Measurements from ENCODE around the gene LARP4B. TPM values are rescaled to one million over a fixed set of nuclear protein-coding genes. Genes with fewer than 3 reads are reported as not detected.

LARP4B gene
- total and polyA plus RNA-seq, 2 experiments from 2014 or later, result 18.3 to 52.3 TPM

DNA sequence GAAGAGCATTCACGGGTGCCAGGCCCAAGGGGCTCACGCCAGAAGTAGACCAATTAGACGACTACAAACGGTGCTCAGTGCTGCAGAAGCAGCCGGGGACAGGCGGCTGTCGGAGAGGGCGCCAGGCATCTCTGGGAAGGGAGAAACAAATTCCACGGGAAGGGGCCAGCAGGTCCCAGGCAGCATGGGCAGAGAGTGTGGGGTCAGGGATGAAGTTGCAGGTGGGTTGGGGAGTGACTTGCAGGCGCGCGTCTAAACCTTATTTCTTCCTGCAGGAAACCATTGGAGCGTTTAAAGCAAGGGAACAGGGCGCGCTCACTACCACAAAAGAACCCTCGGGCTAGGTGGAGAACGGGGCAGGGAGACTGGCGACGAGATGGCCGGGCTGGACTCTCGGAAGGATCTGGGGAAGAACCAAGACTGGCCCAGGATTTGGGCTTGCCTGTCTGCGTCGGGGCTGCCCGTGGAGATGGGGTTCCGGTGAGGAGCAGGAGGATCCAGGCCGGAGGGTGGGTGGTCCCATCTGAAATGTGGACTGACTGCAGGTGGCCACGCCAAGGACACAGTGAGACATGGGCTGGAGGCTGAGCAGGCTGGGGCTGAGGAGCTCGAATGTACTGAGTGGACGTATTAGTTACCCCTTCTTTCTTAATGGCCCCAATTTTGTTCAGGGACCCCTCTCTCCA lies 125.7 kb downstream of the LARP4B start:
- H3K79me2 ChIP-seq (replicated peaks; ENCODE audit: insufficient read depth), result no peaks in the 10 kb centered on the region
- H3K4me1 Mint-ChIP-seq, result peaks cover 9% of the 10 kb centered on the region; the same call in 2 of the 3 replicates
- H2AFZ ChIP-seq, result no peak overlapping the region
- DNase-seq (ENCODE audit: low spot score), result peak; percentile 19
- peaks cover 35% of the 10 kb centered on the region for H3K36me3 Mint-ChIP-seq (ENCODE audit: low read depth)
- no peak overlapping the region for H3K4me3 Mint-ChIP-seq
- H3K4me2 ChIP-seq, result no peak overlapping the region
- H3K27me3 Mint-ChIP-seq (ENCODE audit: insufficient read depth, low read depth, poor library complexity), result peaks cover 25% of the 10 kb centered on the region
- H3K27me3 ChIP-seq (ENCODE audit: insufficient read depth), result no peaks in the 10 kb centered on the region
- no peaks in the 10 kb centered on the region for H3K9me2 ChIP-seq (ENCODE audit: insufficient read depth)
- H4K20me1 ChIP-seq (replicated peaks; ENCODE audit: insufficient read depth), result no peaks in the 10 kb centered on the region; the same call in 1 of the 2 replicates
- H3K27ac ChIP-seq (ENCODE audit: low read depth), result no peak overlapping the region
- H3K27ac Mint-ChIP-seq, result peak overlapping the region; percentile 23; the same call in 1 of the 2 replicates
- ATAC-seq, result peak; percentile 9; the same call in 2 of the 3 replicates
- H3F3A ChIP-seq (replicated peaks; ENCODE audit: low read depth), result no peaks in the 10 kb centered on the region
- no peak overlapping the region for H3K4me3 ChIP-seq
- no peaks in the 10 kb centered on the region for H3K9me3 Mint-ChIP-seq
- peaks cover 7% of the 10 kb centered on the region for H3K36me3 ChIP-seq (ENCODE audit: insufficient read depth)
- TF ChIP-seq CREB1 (CRISPR knock-in tag; IDR thresholded peaks at IDR 0.05; ENCODE audit: low read depth) (no peak), NANOG (IDR thresholded peaks at IDR 0.05; ENCODE audit: borderline replicate concordance) (no peak), EZH2phosphoT487 (IDR thresholded peaks at IDR 0.05; ENCODE audit: unreplicated experiment) (no peak), POLR2AphosphoS5 (IDR thresholded peaks at IDR 0.05; ENCODE audit: low read depth) (no peak), ZNF114 (CRISPR knock-in tag; IDR thresholded peaks at IDR 0.05) (no peak), STAT1 (IDR thresholded peaks at IDR 0.05; ENCODE audit: unreplicated experiment) (no peak), JUNB (IDR thresholded peaks at IDR 0.05; ENCODE audit: unreplicated experiment) (no peak), ZNF331 (CRISPR knock-in tag; IDR thresholded peaks at IDR 0.05; ENCODE audit: low read depth) (no peak), EZH2 (IDR thresholded peaks at IDR 0.05; ENCODE audit: low read depth, unreplicated experiment) (no peak)
- TF ChIP-seq, protein P1, sequence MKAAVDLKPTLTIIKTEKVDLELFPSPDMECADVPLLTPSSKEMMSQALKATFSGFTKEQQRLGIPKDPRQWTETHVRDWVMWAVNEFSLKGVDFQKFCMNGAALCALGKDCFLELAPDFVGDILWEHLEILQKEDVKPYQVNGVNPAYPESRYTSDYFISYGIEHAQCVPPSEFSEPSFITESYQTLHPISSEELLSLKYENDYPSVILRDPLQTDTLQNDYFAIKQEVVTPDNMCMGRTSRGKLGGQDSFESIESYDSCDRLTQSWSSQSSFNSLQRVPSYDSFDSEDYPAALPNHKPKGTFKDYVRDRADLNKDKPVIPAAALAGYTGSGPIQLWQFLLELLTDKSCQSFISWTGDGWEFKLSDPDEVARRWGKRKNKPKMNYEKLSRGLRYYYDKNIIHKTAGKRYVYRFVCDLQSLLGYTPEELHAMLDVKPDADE (IDR thresholded peaks at IDR 0.05), result no peak
- TF ChIP-seq, protein P2, sequence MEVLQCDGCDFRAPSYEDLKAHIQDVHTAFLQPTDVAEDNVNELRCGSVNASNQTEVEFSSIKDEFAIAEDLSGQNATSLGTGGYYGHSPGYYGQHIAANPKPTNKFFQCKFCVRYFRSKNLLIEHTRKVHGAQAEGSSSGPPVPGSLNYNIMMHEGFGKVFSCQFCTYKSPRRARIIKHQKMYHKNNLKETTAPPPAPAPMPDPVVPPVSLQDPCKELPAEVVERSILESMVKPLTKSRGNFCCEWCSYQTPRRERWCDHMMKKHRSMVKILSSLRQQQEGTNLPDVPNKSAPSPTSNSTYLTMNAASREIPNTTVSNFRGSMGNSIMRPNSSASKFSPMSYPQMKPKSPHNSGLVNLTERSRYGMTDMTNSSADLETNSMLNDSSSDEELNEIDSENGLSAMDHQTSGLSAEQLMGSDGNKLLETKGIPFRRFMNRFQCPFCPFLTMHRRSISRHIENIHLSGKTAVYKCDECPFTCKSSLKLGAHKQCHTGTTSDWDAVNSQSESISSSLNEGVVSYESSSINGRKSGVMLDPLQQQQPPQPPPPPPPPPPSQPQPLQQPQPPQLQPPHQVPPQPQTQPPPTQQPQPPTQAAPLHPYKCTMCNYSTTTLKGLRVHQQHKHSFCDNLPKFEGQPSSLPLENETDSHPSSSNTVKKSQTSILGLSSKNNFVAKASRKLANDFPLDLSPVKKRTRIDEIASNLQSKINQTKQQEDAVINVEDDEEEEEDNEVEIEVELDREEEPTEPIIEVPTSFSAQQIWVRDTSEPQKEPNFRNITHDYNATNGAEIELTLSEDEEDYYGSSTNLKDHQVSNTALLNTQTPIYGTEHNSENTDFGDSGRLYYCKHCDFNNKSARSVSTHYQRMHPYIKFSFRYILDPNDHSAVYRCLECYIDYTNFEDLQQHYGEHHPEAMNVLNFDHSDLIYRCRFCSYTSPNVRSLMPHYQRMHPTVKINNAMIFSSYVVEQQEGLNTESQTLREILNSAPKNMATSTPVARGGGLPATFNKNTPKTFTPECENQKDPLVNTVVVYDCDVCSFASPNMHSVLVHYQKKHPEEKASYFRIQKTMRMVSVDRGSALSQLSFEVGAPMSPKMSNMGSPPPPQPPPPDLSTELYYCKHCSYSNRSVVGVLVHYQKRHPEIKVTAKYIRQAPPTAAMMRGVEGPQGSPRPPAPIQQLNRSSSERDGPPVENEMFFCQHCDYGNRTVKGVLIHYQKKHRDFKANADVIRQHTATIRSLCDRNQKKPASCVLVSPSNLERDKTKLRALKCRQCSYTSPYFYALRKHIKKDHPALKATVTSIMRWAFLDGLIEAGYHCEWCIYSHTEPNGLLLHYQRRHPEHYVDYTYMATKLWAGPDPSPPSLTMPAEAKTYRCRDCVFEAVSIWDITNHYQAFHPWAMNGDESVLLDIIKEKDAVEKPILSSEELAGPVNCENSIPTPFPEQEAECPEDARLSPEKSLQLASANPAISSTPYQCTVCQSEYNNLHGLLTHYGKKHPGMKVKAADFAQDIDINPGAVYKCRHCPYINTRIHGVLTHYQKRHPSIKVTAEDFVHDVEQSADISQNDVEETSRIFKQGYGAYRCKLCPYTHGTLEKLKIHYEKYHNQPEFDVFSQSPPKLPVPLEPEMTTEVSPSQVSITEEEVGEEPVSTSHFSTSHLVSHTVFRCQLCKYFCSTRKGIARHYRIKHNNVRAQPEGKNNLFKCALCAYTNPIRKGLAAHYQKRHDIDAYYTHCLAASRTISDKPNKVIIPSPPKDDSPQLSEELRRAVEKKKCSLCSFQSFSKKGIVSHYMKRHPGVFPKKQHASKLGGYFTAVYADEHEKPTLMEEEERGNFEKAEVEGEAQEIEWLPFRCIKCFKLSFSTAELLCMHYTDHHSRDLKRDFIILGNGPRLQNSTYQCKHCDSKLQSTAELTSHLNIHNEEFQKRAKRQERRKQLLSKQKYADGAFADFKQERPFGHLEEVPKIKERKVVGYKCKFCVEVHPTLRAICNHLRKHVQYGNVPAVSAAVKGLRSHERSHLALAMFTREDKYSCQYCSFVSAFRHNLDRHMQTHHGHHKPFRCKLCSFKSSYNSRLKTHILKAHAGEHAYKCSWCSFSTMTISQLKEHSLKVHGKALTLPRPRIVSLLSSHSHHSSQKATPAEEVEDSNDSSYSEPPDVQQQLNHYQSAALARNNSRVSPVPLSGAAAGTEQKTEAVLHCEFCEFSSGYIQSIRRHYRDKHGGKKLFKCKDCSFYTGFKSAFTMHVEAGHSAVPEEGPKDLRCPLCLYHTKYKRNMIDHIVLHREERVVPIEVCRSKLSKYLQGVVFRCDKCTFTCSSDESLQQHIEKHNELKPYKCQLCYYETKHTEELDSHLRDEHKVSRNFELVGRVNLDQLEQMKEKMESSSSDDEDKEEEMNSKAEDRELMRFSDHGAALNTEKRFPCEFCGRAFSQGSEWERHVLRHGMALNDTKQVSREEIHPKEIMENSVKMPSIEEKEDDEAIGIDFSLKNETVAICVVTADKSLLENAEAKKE (CRISPR knock-in tag; IDR thresholded peaks at IDR 0.05), result no peak
- TF ChIP-seq, protein P3, sequence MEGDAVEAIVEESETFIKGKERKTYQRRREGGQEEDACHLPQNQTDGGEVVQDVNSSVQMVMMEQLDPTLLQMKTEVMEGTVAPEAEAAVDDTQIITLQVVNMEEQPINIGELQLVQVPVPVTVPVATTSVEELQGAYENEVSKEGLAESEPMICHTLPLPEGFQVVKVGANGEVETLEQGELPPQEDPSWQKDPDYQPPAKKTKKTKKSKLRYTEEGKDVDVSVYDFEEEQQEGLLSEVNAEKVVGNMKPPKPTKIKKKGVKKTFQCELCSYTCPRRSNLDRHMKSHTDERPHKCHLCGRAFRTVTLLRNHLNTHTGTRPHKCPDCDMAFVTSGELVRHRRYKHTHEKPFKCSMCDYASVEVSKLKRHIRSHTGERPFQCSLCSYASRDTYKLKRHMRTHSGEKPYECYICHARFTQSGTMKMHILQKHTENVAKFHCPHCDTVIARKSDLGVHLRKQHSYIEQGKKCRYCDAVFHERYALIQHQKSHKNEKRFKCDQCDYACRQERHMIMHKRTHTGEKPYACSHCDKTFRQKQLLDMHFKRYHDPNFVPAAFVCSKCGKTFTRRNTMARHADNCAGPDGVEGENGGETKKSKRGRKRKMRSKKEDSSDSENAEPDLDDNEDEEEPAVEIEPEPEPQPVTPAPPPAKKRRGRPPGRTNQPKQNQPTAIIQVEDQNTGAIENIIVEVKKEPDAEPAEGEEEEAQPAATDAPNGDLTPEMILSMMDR (conservative IDR thresholded peaks at IDR 0.05; ENCODE audit: low read depth in 2 of 2), result no peak
- TF ChIP-seq, protein P4, sequence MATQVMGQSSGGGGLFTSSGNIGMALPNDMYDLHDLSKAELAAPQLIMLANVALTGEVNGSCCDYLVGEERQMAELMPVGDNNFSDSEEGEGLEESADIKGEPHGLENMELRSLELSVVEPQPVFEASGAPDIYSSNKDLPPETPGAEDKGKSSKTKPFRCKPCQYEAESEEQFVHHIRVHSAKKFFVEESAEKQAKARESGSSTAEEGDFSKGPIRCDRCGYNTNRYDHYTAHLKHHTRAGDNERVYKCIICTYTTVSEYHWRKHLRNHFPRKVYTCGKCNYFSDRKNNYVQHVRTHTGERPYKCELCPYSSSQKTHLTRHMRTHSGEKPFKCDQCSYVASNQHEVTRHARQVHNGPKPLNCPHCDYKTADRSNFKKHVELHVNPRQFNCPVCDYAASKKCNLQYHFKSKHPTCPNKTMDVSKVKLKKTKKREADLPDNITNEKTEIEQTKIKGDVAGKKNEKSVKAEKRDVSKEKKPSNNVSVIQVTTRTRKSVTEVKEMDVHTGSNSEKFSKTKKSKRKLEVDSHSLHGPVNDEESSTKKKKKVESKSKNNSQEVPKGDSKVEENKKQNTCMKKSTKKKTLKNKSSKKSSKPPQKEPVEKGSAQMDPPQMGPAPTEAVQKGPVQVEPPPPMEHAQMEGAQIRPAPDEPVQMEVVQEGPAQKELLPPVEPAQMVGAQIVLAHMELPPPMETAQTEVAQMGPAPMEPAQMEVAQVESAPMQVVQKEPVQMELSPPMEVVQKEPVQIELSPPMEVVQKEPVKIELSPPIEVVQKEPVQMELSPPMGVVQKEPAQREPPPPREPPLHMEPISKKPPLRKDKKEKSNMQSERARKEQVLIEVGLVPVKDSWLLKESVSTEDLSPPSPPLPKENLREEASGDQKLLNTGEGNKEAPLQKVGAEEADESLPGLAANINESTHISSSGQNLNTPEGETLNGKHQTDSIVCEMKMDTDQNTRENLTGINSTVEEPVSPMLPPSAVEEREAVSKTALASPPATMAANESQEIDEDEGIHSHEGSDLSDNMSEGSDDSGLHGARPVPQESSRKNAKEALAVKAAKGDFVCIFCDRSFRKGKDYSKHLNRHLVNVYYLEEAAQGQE (IDR thresholded peaks at IDR 0.05; ENCODE audit: unreplicated experiment), result no peak
- H3K4me1 ChIP-seq (ENCODE audit: insufficient read depth), result no peaks in the 10 kb centered on the region
